NT2/D1 (cell line): ENCODE measurements around the gene SLC43A3.

ENCODE experiments used
- YY1 ChIP-seq: IDR thresholded peaks from 2 replicates; pipeline ENCODE4 v1.6.1; 2011; ENCODE audit not compliant: insufficient read length, insufficient read depth
- ZNF274 ChIP-seq: IDR thresholded peaks from 2 replicates; pipeline ENCODE4 v1.6.1; 2011; ENCODE audit warnings: mild to moderate bottlenecking, low read depth, low read length

DNA sequence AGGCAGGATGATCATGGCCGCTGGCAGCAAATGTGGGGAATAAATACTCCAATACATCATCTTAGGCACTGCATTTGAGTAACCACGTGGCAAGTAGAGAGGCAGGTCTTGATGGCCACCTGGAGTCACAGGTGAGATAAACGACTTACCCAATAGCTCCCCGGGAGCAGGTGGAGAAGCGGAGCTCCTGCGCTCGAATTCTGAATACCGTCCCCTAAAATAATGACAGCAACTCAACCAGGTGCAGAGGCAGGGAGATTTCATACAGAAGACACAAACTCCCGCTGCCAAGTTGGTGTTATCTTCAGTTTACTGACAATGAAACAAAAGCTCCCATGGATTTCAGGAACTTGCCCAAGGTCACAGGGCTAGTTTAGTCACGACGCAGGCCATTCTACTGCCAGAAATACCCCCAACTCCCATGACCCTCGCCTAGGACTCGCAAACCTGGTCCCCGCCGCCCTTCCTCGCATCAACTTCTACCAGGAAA is 437 bp downstream of the SLC43A3 start:
- TF ChIP-seq ZNF274 (no peak), YY1 (no peak)
